Right lobe of liver (tissue), 6 donors: ENCODE results near the gene DCDC2C. TPM values are rescaled to one million over a fixed set of nuclear protein-coding genes. Genes with fewer than 3 reads are reported as not detected.

Experiments
- ATAC-seq, 4 donors: fragments of 200-7000 bp; cut with Tn5 transposase; one replicate each; pipeline ENCODE4 v1.9.1; 2020; ENCODE audit warnings: mild to moderate bottlenecking in 4 of 4, moderate library complexity in 4 of 4
- DNase-seq, 3 donors: peaks; one replicate each; pipeline ENCODE4 v3.0.0-alpha.2; 2020
- H3K27ac ChIP-seq, 3 donors: fragments of 200-600 bp; one replicate each; pipeline ENCODE4 v1.8.0; 2022
- H3K27me3 ChIP-seq, 2 donors: fragments of 200-600 bp; one replicate each; pipeline ENCODE4 v1.8.0; 2022
- H3K36me3 ChIP-seq, 4 donors: fragments of 200-600 bp; sonication (generic) in 1 of 4; one replicate each; pipeline versions ENCODE4 v1.5.1 to v1.8.0; 2017 to 2022; ENCODE audit warnings: control low read depth in 1 of 4
- H3K4me1 ChIP-seq, 4 donors: fragments of 200-600 bp; sonication (generic) in 1 of 4; one replicate each; pipeline versions ENCODE4 v1.5.1 to v1.8.0; 2017 to 2022; ENCODE audit warnings: control low read depth in 1 of 4
- H3K4me3 ChIP-seq, 3 donors: fragments of 200-600 bp; one replicate each; pipeline ENCODE4 v1.8.0; 2022
- H3K9me3 ChIP-seq, 4 donors: fragments of 200-600 bp; sonication (generic) in 1 of 4; one replicate each; pipeline versions ENCODE4 v1.5.1 to v1.8.0; 2017 to 2022; ENCODE audit warnings: control low read depth in 1 of 4
- CTCF ChIP-seq, 4 donors: fragments of 200-600 bp in 3 of 4; fragments of 450-650 bp in 1 of 4; IDR thresholded peaks; one replicate each; pipeline versions ENCODE4 v1.5.1 to v1.8.0; 2016 to 2022; ENCODE audit warnings: antibody characterized with exemption in 4 of 4, mild to moderate bottlenecking in 2 of 4
- POLR2A ChIP-seq: fragments of 450-650 bp; IDR thresholded peaks from one replicate; pipeline ENCODE4 v1.6.1; 2017; ENCODE audit warnings: antibody characterized with exemption, mild to moderate bottlenecking
- WGBS: methylation state at CpG from one replicate; pipeline ENCODE4 v1.1.6; 2018; ENCODE audit warnings: low coverage, low lambda C conversion rate; ENCODE audit not compliant: insufficient coverage; ENCODE audit errors: missing lambda C conversion rate; 5-methylcytosine and 5-hydroxymethylcytosine counted together
- intact Hi-C, 2 donors: fragments of 100-400 bp; cut with DNase I; formaldehyde crosslinking; loops; one replicate each; pipeline versions ENCODE4 v1.11.2 to v1.14.1; 2022
- total RNA-seq, 6 experiments: library from RNA; depleted of rRNA in 2 of 6; stranded (reverse); fragments of >200 nt in 2 of 6; fragmentation: NEBNext Ultra II Directional in 3 of 6; extraction: Animal tissue kit (Norgen Biotek cat#: 25700) in 3 of 6; gene quantifications; one replicate each; pipeline versions ENCODE4 v1.1.0 to v1.2.4, GENCODE V29; 2016 to 2023
- donor health status: DM: no; HTN: yes; CAD: no.
- donor health status: DM: no; HTN: no; CAD: no.
- donor health status: DM: no; HTN: no; CAD: no.
- donor health status: DM: no; HTN: yes; CAD: no.
- donor health status: DM: no; HTN: yes; CAD: no.

The DCDC2C gene
- total RNA-seq, 6 experiments from 2014 or later, result not detected

DNA sequence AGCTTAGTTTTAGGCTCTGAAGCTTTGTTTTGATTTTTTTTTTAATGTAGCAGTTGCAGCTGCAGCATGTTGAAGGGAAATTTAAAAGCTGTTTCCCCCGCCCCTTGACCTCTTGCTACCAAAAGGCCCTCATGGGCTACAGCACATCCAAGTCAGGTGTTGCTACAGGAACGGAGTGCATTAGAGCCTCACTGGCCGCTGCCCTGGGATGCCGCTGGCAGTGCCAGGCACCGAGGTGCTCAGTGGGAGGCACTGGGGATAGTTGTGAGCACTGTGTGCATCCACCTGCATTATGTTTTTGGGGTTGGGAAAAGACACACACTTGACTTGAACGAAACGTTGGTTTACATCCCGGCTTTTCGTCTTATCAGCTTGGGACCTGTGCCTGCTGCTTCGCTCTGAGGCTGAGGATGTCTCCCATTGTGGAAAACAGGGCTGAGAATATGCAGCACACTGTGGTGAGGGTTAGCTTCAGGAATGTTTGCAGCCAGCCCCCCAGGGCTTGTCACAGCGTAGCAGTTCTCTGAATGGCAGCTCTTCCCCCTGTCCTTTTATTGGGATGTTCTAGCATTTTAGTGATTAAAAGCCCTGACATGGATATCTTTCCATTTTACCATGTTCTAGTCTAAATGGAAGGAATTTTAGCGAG is 24.1 kb downstream of the DCDC2C start:
- WGBS, result 28% methylated on average over 4 of the region's 12 CpGs
- H3K4me1 ChIP-seq, result peaks cover 0 to 4% (median 0%) of the 10 kb centered on the region in 4 donors
- no peak for ATAC-seq
- H3K4me3 ChIP-seq, result no peak overlapping the region
- intact Hi-C loops, result no loop called here
- H3K36me3 ChIP-seq, result no peaks in the 10 kb centered on the region
- H3K27me3 ChIP-seq, result no peaks in the 10 kb centered on the region
- no peak for DNase-seq
- no peak for TF ChIP-seq POLR2A
- TF ChIP-seq CTCF (IDR thresholded peaks at IDR 0.05), result no peak
- no peaks in the 10 kb centered on the region for H3K9me3 ChIP-seq
- H3K27ac ChIP-seq, result no peak overlapping the region

GRCh38 chr2:3728104-3729054 is 25.0 kb downstream of the DCDC2C start:
- DNase-seq (no peak), ATAC-seq (peak; percentile 54 to 89 (median 74))
- Histone ChIP-seq H3K9me3 (no peaks in the 10 kb centered on the region), H3K4me1 (peaks cover 0 to 4% (median 0%) of the 10 kb centered on the region in 4 donors), H3K4me3 (no peak overlapping the region), H3K36me3 (no peaks in the 10 kb centered on the region), H3K27me3 (no peaks in the 10 kb centered on the region), H3K27ac (no peak overlapping the region)
- 28% methylated on average over 22 of the region's 22 CpGs for WGBS
- intact Hi-C loops, result no loop called here
- TF ChIP-seq POLR2A (no peak), CTCF (IDR thresholded peaks at IDR 0.05) (peak; percentile 51 to 57 (median 53))

GRCh38 chr2:3729055-3729448 is 25.7 kb downstream of the DCDC2C start:
- H3K27me3 ChIP-seq, result no peaks in the 10 kb centered on the region
- no peak for ATAC-seq
- peaks cover 0 to 4% (median 0%) of the 10 kb centered on the region in 4 donors for H3K4me1 ChIP-seq
- WGBS, result 75% methylated on average over 8 of the region's 8 CpGs
- intact Hi-C loops, result no loop called here
- H3K27ac ChIP-seq, result no peak overlapping the region
- no peaks in the 10 kb centered on the region for H3K9me3 ChIP-seq
- no peak for DNase-seq
- no peak for TF ChIP-seq POLR2A
- no peak for TF ChIP-seq CTCF (IDR thresholded peaks at IDR 0.05)
- H3K4me3 ChIP-seq, result no peak overlapping the region
- H3K36me3 ChIP-seq, result no peaks in the 10 kb centered on the region

DNA sequence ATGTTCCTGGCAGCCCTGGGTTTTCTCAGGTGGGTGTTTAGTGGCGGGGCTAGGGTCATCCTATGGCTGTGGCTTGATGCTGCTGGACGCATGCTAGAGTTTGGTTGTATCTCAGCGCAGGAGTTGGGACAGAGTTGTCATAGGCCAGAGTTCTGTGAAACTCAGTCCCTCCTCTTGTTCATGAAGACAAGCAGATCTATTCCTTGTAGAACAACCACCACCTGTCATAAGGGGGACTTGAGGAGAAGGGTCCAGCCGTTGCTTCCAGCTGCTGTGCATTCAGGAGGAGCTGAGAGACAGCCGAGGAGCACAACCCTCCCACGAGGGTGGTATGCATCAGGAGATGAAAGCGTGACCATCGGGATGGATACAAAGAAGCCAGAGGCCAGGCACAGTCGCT is 26.4 kb downstream of the DCDC2C start:
- H3K4me3 ChIP-seq, result no peak overlapping the region
- WGBS, result 49% methylated on average over 5 of the region's 9 CpGs
- H3K27ac ChIP-seq, result no peak overlapping the region
- TF ChIP-seq POLR2A, result no peak
- no peak for TF ChIP-seq CTCF (IDR thresholded peaks at IDR 0.05)
- no peaks in the 10 kb centered on the region for H3K36me3 ChIP-seq
- intact Hi-C loops, result no loop called here
- peaks cover 0 to 4% (median 0%) of the 10 kb centered on the region in 4 donors for H3K4me1 ChIP-seq
- H3K9me3 ChIP-seq, result no peaks in the 10 kb centered on the region
- ATAC-seq (no peak), DNase-seq (no peak)
- H3K27me3 ChIP-seq, result no peaks in the 10 kb centered on the region
